LNCaP clone FGC (cell line): Measurements from ENCODE around the gene SLC17A9.

Source experiments
- DNase-seq: peaks from one replicate; pipeline ENCODE4 v3.0.0-alpha.2; 2011; ENCODE audit warnings: low read depth
- H3K4me3 ChIP-seq: 2 replicates; pipeline ENCODE4 v1.5.1; 2011; ENCODE audit warnings: mild to moderate bottlenecking, low read depth, low read length, control low read depth
- TF ChIP-seq, protein P1 (sequence below): IDR thresholded peaks from 2 replicates; pipeline ENCODE4 v1.5.1; 2012; ENCODE audit warnings: mild to moderate bottlenecking; ENCODE audit not compliant: control insufficient read depth, insufficient read depth; ENCODE audit errors: extremely low read depth

The SLC17A9 gene

DNA sequence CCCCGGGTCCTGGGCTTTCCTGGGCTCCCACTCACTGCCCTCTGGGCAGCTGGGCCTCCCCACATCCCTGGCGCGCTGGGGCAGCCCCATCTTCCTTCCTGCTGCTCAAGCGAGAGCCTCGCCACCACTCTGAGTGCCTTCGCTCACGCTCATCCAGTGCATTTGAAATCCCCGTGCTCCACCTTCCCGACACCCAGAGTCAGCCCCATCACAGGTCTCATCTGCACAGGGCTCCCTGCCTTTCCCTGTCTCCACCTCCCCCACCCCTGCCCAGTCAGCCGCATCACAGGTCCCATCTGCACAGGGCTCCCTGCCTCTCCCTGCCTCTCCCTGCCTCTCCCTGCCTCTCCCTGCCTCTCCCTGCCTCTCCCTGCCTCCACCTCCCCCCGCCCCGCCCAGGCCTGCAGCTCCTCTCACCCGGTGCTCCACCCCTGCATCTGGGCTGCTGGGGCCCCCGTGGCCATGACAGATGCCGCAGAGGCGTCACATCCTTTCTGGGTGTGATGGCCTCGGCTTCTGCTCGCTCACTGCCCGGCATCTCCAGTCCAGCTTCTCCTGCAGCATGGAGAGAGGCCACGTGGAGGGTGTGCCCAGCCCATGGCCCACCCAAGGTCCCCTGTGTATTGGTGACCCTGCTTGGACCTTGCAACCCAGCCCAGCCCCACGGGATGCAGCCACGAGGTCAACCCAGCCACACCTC is 63.3 kb downstream of the SLC17A9 start:
- DNase-seq = no peak
- H3K4me3 ChIP-seq = no peak overlapping the region
- TF ChIP-seq, protein P1, sequence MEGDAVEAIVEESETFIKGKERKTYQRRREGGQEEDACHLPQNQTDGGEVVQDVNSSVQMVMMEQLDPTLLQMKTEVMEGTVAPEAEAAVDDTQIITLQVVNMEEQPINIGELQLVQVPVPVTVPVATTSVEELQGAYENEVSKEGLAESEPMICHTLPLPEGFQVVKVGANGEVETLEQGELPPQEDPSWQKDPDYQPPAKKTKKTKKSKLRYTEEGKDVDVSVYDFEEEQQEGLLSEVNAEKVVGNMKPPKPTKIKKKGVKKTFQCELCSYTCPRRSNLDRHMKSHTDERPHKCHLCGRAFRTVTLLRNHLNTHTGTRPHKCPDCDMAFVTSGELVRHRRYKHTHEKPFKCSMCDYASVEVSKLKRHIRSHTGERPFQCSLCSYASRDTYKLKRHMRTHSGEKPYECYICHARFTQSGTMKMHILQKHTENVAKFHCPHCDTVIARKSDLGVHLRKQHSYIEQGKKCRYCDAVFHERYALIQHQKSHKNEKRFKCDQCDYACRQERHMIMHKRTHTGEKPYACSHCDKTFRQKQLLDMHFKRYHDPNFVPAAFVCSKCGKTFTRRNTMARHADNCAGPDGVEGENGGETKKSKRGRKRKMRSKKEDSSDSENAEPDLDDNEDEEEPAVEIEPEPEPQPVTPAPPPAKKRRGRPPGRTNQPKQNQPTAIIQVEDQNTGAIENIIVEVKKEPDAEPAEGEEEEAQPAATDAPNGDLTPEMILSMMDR = no peak

DNA sequence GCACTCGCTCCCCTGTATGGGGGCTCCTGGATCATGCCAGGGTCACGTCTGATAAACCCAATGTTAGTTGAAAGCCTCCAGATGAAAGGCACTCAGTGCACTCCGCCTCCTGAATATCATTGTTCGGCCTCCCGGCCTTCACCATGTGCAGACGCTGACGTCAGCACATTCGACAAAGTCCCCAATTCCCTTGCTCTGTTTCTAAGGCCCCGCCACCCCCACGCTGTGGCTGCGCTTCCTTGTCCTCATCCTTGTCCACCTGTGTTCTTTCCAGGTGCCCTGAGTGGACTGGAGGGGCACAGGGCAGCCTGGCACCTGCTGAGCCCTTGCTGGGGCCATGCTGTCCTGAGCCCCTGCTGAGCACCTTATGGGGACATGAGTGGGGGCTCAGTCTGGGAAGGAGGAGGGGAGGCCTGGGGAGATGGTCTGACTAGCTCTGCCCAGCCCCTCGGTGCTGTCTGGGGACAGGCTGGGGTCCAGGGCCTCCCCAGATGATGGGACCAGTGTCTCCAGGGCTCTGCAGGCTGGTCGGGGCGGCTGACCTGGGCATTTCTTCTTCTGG is 64.1 kb downstream of the SLC17A9 start:
- H3K4me3 ChIP-seq = no peak overlapping the region
- TF ChIP-seq, protein P1 = no peak
- DNase-seq = no peak

DNA sequence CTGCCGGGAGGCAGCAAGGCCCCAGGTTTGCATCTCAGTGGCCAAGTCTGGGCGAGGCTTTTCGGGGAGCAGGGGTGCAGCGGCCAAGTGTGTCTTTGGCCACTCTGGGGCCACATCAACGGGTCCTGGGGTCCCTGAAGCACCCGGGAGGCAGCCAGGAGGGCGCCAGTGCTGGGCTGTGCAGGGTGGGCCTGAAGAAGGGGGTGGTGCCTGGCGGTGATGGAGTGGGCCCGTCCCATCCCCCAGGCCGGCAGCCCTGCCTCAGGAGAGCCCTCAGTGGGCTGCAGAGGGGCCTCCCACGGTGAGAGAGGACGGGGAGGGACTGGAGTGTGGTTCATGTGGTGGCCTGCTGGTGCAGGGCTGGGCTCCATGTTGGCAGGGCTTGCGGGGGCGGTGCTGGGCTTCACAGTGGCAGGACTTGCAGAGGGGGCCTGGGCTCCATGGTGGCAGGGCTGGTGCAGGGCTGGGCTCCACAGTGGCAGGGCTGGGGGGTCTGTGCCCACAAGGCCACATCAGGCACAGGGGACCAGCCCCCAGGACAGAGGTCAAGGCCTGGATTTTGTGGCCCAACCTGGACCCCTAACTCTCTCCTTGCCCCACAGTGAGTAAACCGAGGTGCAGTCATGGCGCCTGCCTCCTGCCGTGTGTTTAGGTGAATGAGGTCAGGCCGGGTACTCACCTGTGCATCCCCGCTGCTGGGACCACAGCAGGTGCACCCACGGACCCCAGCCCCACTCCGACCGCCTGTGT is 64.7 kb downstream of the SLC17A9 start:
- TF ChIP-seq, protein P1 = no peak
- H3K4me3 ChIP-seq = no peak overlapping the region
- no peak for DNase-seq

DNA sequence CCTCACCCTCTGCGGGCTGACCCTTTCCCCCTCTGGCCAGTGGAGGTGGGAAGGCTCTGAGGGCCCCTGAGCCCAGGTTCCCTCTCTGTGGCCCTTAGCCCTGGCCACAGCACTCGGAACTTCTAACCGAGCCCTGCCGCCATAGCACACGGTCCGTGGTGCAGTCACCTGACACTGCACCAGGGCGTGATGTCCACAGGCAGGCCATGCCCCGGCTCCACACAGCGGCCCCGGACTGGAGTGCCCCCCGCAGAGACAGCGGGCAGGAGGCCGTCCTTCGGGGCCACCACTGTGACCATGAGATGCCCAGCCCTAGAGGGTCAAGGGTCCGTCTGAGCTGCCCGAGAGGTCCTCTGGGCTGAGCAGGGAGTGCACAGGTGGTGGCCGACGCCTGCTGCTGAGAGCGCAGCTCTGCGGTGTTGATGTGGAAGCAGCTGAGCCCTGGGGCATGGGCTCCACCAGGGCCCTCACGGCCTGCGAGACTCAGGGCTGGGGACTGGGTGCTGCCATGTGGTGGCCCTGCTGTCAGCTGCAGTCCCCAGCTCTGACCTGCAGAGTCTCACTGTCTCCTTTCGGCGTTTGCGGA is 65.4 kb downstream of the SLC17A9 start:
- no peak overlapping the region for H3K4me3 ChIP-seq
- TF ChIP-seq, protein P1 = no peak
- DNase-seq = no peak
